ENCODE measurements around the gene OTOS.

DNA sequence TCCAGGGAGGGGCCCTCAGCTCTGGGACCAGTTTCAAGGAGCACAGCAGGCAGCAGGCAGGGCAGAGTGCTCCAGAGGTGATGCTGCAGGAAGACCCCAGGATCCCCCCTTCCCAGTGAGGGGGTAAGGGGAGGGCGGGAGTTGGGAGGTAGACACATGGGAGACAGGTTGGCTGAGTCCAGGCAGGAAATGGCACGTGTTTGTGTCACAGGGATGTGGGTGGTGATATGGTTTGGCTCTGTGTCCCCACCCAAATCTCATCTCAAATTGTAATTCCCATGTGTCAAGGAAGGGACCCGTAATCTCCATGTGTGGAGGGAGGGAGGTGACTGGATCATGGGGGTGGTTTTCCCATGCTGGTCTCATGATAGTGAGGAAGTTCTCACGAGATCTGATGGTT is 25.2 kb upstream of the OTOS start:
- TF ChIP-seq PHF21A (CRISPR knock-in tag; IDR thresholded peaks at IDR 0.05) (no peak), MAZ (IDR thresholded peaks at IDR 0.05; ENCODE audit: borderline replicate concordance, low read depth, low read length) (no peak), MAZ (CRISPR knock-in tag; IDR thresholded peaks at IDR 0.05; ENCODE audit: low read depth) (no peak)
